Measurements from ENCODE around the gene ZNF584.
A peak's percentile ranks its signal among the peaks of the same experiment; 100 is the strongest.
"Not testable (repeated sequence)": the region's sequence is repeated elsewhere in the genome, so short reads cannot be mapped to it uniquely, and the experiment has no call there.

The ZNF584 gene

GRCh38 chr19:58408152-58409009 lies at the start of gene ZNF584:
Gene ZNF584, plus strand, starts transcription at chr19:58408649. Its CDS starts 499 bp downstream, at chr19:58409148.
- peak; percentile 90 to 95 for DNase-seq (ENCODE audit: low read depth in 2 of 2)

GRCh38 chr19:58361900-58362271 lies 46.6 kb upstream of the ZNF584 start:
- peak in 1 of 2 donors; percentile 52 for DNase-seq (ENCODE audit: low read depth in 2 of 2)

- DNase-seq (ENCODE audit: low read depth in 2 of 2) = peak; percentile 91 to 96
These were observed 46.0 kb upstream of the ZNF584 start, which contains the start of gene ZNF497 for GRCh38 chr19:58362272-58362994. Gene ZNF497, minus strand, starts transcription at chr19:58362751. Its CDS starts 5,116 bp downstream, at chr19:58357635.

- no peak for DNase-seq (ENCODE audit: low read depth in 2 of 2)
These were observed 44.3 kb upstream of the ZNF584 start for GRCh38 chr19:58364146-58364545.

GRCh38 chr19:58366585-58367430 lies 41.6 kb upstream of the ZNF584 start:
- DNase-seq (ENCODE audit: low read depth in 2 of 2) = no peak

- DNase-seq (ENCODE audit: low read depth in 2 of 2) = no peak
These were observed 40.6 kb upstream of the ZNF584 start for GRCh38 chr19:58367698-58368454.

GRCh38 chr19:58368561-58369360 lies 39.7 kb upstream of the ZNF584 start:
- no peak for DNase-seq (ENCODE audit: low read depth in 2 of 2)

GRCh38 chr19:58372311-58373133 lies 35.9 kb upstream of the ZNF584 start:
- no peak for DNase-seq (ENCODE audit: low read depth in 2 of 2)

GRCh38 chr19:58374200-58374599 lies 34.2 kb upstream of the ZNF584 start:
- DNase-seq (ENCODE audit: low read depth in 2 of 2) = no peak

GRCh38 chr19:58376724-58377123 lies 31.7 kb upstream of the ZNF584 start:
- not testable (repeated sequence) for DNase-seq (ENCODE audit: low read depth in 2 of 2)

- no peak for DNase-seq (ENCODE audit: low read depth in 2 of 2)
These were observed 29.2 kb upstream of the ZNF584 start for GRCh38 chr19:58379246-58379645.

- no peak for DNase-seq (ENCODE audit: low read depth in 2 of 2)
These were observed 28.3 kb upstream of the ZNF584 start for GRCh38 chr19:58380037-58380661.

- DNase-seq (ENCODE audit: low read depth in 2 of 2) = peak; percentile 98
These were observed 27.6 kb upstream of the ZNF584 start, which contains the start of gene ZNF837 for GRCh38 chr19:58380662-58381459. Gene ZNF837, minus strand, starts transcription at chr19:58381030. Its CDS starts 11,698 bp downstream, at chr19:58369332.

GRCh38 chr19:58381460-58382212 lies 26.8 kb upstream of the ZNF584 start:
- DNase-seq (ENCODE audit: low read depth in 2 of 2) = no peak

- no peak for DNase-seq (ENCODE audit: low read depth in 2 of 2)
These were observed 25.3 kb upstream of the ZNF584 start for GRCh38 chr19:58382997-58383603.

- no peak for DNase-seq (ENCODE audit: low read depth in 2 of 2)
These were observed 23.0 kb upstream of the ZNF584 start for GRCh38 chr19:58385313-58385890.

Measured in stimulated activated CD8-positive, alpha-beta memory T cell treated with anti-CD3 and anti-CD28 coated beads, Interleukin-7, amount 100 ng/mL, for 4 hours (primary cell).